ENCODE results near the gene RGS10. TPM values are rescaled to one million over a fixed set of nuclear protein-coding genes. Genes with fewer than 3 reads are reported as not detected.

Gene RGS10
- total RNA-seq, 6 donors from 2014 or later = 11.7 to 39.3 (median 26.5) TPM

GRCh38 chr10:119450606-119451299 is 91.8 kb downstream of the RGS10 start:
- peaks cover 0 to 8% (median 0%) of the 10 kb centered on the region in 4 donors for H3K4me1 ChIP-seq
- H3K9me3 ChIP-seq = no peaks in the 10 kb centered on the region
- ATAC-seq (ENCODE audit: low FRiP score in 2 of 2) = no peak
- H3K27me3 ChIP-seq = no peaks in the 10 kb centered on the region
- 77 to 83% methylated on average over 10 to 11 of the region's 16 CpGs for WGBS, 2 donors
- peaks cover 0 to 97% (median 66%) of the 10 kb centered on the region in 4 donors for H3K36me3 ChIP-seq
- no peak overlapping the region for H3K4me3 ChIP-seq
- TF ChIP-seq EP300 (IDR thresholded peaks at IDR 0.05) = no peak
- TF ChIP-seq POLR2A (IDR thresholded peaks at IDR 0.05) = no peak
- TF ChIP-seq CTCF (IDR thresholded peaks at IDR 0.05) = no peak
- H3K27ac ChIP-seq = peak overlapping the region in 3 of 4 donors; percentile 35 to 48 (median 42)
- DNase-seq = no peak

Other genes with a start within 250 kb of the RGS10 start
- 100 to 1,000 TPM in 2 of 6 donors, 10 to 100 TPM in 4; 53.3 to 112 (median 87.9) TPM for gene TIAL1, start 54.2 kb upstream of the RGS10 start, total RNA-seq
- gene BAG3, start 108.7 kb upstream of the RGS10 start, total RNA-seq = 10 to 100 TPM; 23.0 to 53.8 (median 40.3) TPM
- gene INPP5F, start 183.3 kb upstream of the RGS10 start, total RNA-seq = 10 to 100 TPM in 3 of 6 donors, 1 to 10 TPM in 3; 6.7 to 14.4 (median 10.1) TPM

Data from upper lobe of left lung (tissue), 6 donors.